ENCODE measurements around the gene BABAM1. TPM values are rescaled to one million over a fixed set of nuclear protein-coding genes. Genes with fewer than 3 reads are reported as not detected.
A peak's percentile ranks its signal among the peaks of the same experiment; 100 is the strongest.

Gene BABAM1
- total and polyA plus RNA-seq, 9 of the 15 experiments (the other 6 are each of a cell fraction or from before 2014, with no cell fraction given): 14.7 to 160 (median 113) TPM

GRCh38 chr19:17305517-17306284 lies 38.5 kb downstream of the BABAM1 start, which contains the start of gene MRPL34 (continued):
- TF ChIP-seq TAF1 (IDR thresholded peaks at IDR 0.05; ENCODE audit: control insufficient read depth, extremely low read depth, insufficient read depth, low read length, severe bottlenecking): peak; percentile 71
- TF ChIP-seq CBX1 (IDR thresholded peaks at IDR 0.05; ENCODE audit: low read depth): no peak; the same call in 1 of the 2 replicates
- TF ChIP-seq SRSF7 (optimal IDR thresholded peaks at IDR 0.05; ENCODE audit: low read depth, low read length): no peak
- no peak; a peak in 1 of 4 replicates for TF ChIP-seq NONO (IDR thresholded peaks at IDR 0.05; ENCODE audit: low read depth in 2 of 2, low read length in 1 of 2)
- no peak for TF ChIP-seq RBM34 (IDR thresholded peaks at IDR 0.05; ENCODE audit: borderline replicate concordance, insufficient read depth, low read length)
- TF ChIP-seq TAF7 (tag; IDR thresholded peaks at IDR 0.05): no peak; the same call in 1 of the 2 replicates
- TF ChIP-seq E2F5 (CRISPR knock-in tag; IDR thresholded peaks at IDR 0.05): no peak
- no peak for TF ChIP-seq GTF2E2 (tag; IDR thresholded peaks at IDR 0.05)
- TF ChIP-seq E2F8 (IDR thresholded peaks at IDR 0.05; ENCODE audit: low read depth, partially characterized antibody): no peak
- TF ChIP-seq SOX6 (IDR thresholded peaks at IDR 0.05): peak; percentile 53; the same call in 1 of the 2 replicates
- TF ChIP-seq CCAR2 (IDR thresholded peaks at IDR 0.05; ENCODE audit: low read depth, low read length): no peak
- TF ChIP-seq TSC22D4 (tag; IDR thresholded peaks at IDR 0.05): no peak
- no peak for TF ChIP-seq ZNF121 (CRISPR knock-in tag; conservative IDR thresholded peaks at IDR 0.05)
- TF ChIP-seq ZNF668 (CRISPR knock-in tag; IDR thresholded peaks at IDR 0.05): no peak
- no peak for TF ChIP-seq ELK3 (CRISPR knock-in tag; IDR thresholded peaks at IDR 0.05)
- no peak for TF ChIP-seq MEF2D (tag; conservative IDR thresholded peaks at IDR 0.05; ENCODE audit: low read depth)
- no peak for TF ChIP-seq ZBED1 (IDR thresholded peaks at IDR 0.05)
- TF ChIP-seq KLF6 (CRISPR knock-in tag; IDR thresholded peaks at IDR 0.05; ENCODE audit: borderline replicate concordance): no peak
- TF ChIP-seq TFE3 (CRISPR knock-in tag; IDR thresholded peaks at IDR 0.05): peak; percentile 1; the same call in 1 of the 2 replicates
- TF ChIP-seq NFE2 (IDR thresholded peaks at IDR 0.05; ENCODE audit: low read depth): no peak
- no peak; the same call in 1 of the 2 replicates for TF ChIP-seq L3MBTL2 (IDR thresholded peaks at IDR 0.05)
- TF ChIP-seq SMAD4 (CRISPR knock-in tag; conservative IDR thresholded peaks at IDR 0.05): peak; percentile 60

All from K562 (cell line).